ENCODE results near the gene ATP6V1F.

Gene ATP6V1F

GRCh38 chr7:128835790-128836641 lies 26.6 kb upstream of the ATP6V1F start:
- no peak for DNase-seq (ENCODE audit: low read depth)

- no peak for DNase-seq (ENCODE audit: low read depth)
Observed at GRCh38 chr7:128836729-128837348, 25.8 kb upstream of the ATP6V1F start.

GRCh38 chr7:128837521-128837921 lies 25.1 kb upstream of the ATP6V1F start:
- DNase-seq (ENCODE audit: low read depth), result no peak

GRCh38 chr7:128838109-128838779 lies 24.4 kb upstream of the ATP6V1F start:
- no peak for DNase-seq (ENCODE audit: low read depth)

- no peak for DNase-seq (ENCODE audit: low read depth)
Observed at GRCh38 chr7:128838981-128839731, 23.5 kb upstream of the ATP6V1F start.

- DNase-seq (ENCODE audit: low read depth), result no peak
Observed at GRCh38 chr7:128839751-128840177, 22.9 kb upstream of the ATP6V1F start.

GRCh38 chr7:128840326-128841170 lies 22.1 kb upstream of the ATP6V1F start:
- no peak for DNase-seq (ENCODE audit: low read depth)

GRCh38 chr7:128841171-128841690 lies 21.4 kb upstream of the ATP6V1F start:
- no peak for DNase-seq (ENCODE audit: low read depth)

- DNase-seq (ENCODE audit: low read depth), result peak; percentile 25
Observed at GRCh38 chr7:128841921-128842673, 20.6 kb upstream of the ATP6V1F start.

GRCh38 chr7:128842674-128843641 lies 19.7 kb upstream of the ATP6V1F start:
- DNase-seq (ENCODE audit: low read depth), result no peak

- no peak for DNase-seq (ENCODE audit: low read depth)
Observed at GRCh38 chr7:128843938-128844621, 18.6 kb upstream of the ATP6V1F start.

- DNase-seq (ENCODE audit: low read depth), result no peak
Observed at GRCh38 chr7:128844777-128845311, 17.8 kb upstream of the ATP6V1F start.

- no peak for DNase-seq (ENCODE audit: low read depth)
Observed at GRCh38 chr7:128845475-128845874, 17.2 kb upstream of the ATP6V1F start.

- no peak for DNase-seq (ENCODE audit: low read depth)
Observed at GRCh38 chr7:128845987-128846386, 16.7 kb upstream of the ATP6V1F start.

- DNase-seq (ENCODE audit: low read depth), result no peak
Observed at GRCh38 chr7:128846781-128847444, 15.7 kb upstream of the ATP6V1F start.

GRCh38 chr7:128847721-128848211 lies 14.9 kb upstream of the ATP6V1F start:
- no peak for DNase-seq (ENCODE audit: low read depth)
